GM18508 (cell line): Measurements from ENCODE around the gene XIRP2.

ENCODE experiments used
- ATAC-seq: cut with Tn5 transposase; IDR thresholded peaks from one replicate; pipeline ENCODE4 v1.9.1; 2021; ENCODE audit warnings: moderate number of reproducible peaks; ENCODE audit not compliant: insufficient read depth, unreplicated experiment

Gene XIRP2

DNA sequence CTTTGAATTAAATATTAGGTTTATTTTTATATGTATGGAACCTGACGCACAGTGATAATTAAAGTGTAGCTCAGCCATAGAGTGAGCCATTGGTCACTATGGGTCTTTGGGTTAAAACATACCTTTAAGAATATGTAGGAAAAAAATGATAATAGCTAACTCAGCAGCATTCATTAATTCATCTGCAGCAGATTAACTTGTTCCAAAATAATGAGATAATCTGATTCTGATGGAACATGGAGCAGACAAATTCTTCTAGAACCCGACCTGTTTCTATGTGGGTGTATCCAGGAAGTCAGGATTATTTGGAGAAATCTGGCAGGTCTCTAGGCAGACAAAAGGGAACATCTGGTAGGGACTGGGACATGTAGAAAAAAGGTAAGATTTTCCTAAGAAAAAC lies at the start of gene XIRP2:
Gene XIRP2, plus strand, starts transcription at position 301 of the 400 bp plus-strand sequence. CDS start 15,003 bp downstream, outside the sequence.
- no peak for ATAC-seq

- no peak for ATAC-seq
Observed at GRCh38 chr2:166841152-166841551, 47.1 kb upstream of the XIRP2 start.

DNA sequence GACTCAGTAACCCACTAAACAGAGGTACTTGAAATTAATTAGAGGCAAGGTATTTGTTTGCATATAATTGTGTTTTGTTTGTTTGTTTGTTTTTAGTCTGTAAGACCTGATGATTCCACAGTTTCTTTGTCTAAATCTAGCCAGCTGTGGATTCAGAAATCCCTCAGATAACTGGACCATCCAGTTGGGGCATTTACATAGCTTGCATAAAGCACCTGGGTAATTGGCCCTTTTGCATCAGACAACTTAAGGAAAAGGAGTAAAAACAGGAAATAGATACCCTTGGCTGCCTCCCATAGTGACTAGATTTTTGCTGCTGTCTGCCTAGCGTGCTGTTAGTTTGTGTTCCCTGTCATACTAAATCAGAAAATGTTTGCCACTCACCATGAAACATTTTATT lies 46.6 kb upstream of the XIRP2 start:
- no peak for ATAC-seq

GRCh38 chr2:166844111-166844510 lies 44.2 kb upstream of the XIRP2 start:
- no peak for ATAC-seq

- no peak for ATAC-seq
Observed at GRCh38 chr2:166862468-166863132, 25.7 kb upstream of the XIRP2 start.

- no peak for ATAC-seq
Observed at GRCh38 chr2:166867874-166868514, 20.3 kb upstream of the XIRP2 start.

GRCh38 chr2:166870346-166870745 lies 17.9 kb upstream of the XIRP2 start:
- no peak for ATAC-seq

- ATAC-seq: no peak
Observed at GRCh38 chr2:166881177-166881576, 7.1 kb upstream of the XIRP2 start.

- no peak for ATAC-seq
Observed at GRCh38 chr2:166882851-166883250, 5.4 kb upstream of the XIRP2 start.

DNA sequence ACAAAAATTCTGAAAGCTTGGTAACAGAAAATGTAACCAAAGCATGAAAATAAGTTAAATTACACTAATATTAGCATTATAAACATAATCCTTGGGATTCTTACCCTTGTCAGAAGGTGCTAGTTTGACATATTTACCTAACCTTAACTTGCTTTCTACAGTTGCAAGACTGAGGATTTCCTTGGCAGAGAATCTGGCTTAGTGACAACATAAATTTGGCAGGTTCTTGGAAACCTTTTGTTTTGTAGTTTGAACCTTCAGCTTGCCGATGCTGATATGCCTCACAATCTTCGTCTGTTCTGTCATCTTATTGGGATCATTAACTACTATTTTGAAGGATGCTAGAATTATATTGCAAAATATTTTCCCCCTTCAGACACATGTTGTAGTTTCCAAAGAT lies 3.4 kb downstream of the XIRP2 start:
- ATAC-seq: no peak

GRCh38 chr2:166892397-166892796 lies 4.1 kb downstream of the XIRP2 start:
- no peak for ATAC-seq

- no peak for ATAC-seq
Observed at GRCh38 chr2:166895243-166895642, 7.0 kb downstream of the XIRP2 start.

- no peak for ATAC-seq
Observed at GRCh38 chr2:166897666-166898065, 9.4 kb downstream of the XIRP2 start.

GRCh38 chr2:166899676-166900075 lies 11.4 kb downstream of the XIRP2 start:
- ATAC-seq: no peak

DNA sequence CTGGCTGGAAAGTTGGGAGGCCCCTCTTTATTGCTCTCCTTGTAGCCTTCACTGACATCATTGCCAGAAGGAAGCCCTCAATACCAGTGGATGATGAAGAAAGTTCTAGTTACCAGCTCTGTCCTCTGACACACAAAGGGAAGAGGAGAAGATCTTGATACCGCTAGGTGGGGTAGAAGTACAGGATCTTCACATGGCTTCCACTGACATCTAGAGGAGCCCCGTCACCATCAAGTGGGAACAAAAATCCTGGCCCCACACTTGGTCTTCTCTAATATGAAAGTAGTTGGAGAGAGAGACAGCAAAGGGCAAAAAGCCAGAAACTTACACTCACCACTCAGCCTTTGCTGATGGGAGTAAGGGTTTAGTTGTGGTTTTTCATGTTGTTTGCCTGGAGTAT lies 12.4 kb downstream of the XIRP2 start:
- no peak for ATAC-seq

- ATAC-seq: no peak
Observed at GRCh38 chr2:166901336-166901735, 13.1 kb downstream of the XIRP2 start.

GRCh38 chr2:166916987-166917386 lies 28.7 kb downstream of the XIRP2 start:
- ATAC-seq: no peak

GRCh38 chr2:166917415-166917814 lies 29.1 kb downstream of the XIRP2 start:
- ATAC-seq: no peak

GRCh38 chr2:166921261-166921896 lies 33.1 kb downstream of the XIRP2 start:
- ATAC-seq: no peak

DNA sequence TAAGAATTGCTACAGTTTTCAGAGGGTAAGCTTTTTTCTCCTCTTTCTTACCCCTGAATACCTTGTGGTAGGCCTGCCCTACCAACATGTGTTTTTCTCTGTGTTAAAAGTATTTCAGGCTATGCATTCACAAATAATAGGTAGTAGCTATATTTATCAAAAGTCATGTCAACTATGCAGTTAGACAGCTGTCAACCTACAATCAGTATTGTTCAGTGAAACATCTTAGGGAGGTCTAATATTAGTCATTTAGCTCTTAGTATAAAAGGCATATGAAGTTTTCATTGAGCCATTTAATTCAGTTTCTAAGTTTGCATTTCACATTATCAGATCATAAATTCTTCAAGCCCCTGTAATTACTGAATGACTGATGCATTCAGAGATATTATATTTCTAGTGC lies 36.7 kb downstream of the XIRP2 start:
- no peak for ATAC-seq

GRCh38 chr2:166926657-166927056 lies 38.4 kb downstream of the XIRP2 start:
- no peak for ATAC-seq

GRCh38 chr2:166932032-166932431 lies 43.8 kb downstream of the XIRP2 start:
- ATAC-seq: no peak
